Measurements from ENCODE around the gene ADD3.

ADD3 gene

DNA sequence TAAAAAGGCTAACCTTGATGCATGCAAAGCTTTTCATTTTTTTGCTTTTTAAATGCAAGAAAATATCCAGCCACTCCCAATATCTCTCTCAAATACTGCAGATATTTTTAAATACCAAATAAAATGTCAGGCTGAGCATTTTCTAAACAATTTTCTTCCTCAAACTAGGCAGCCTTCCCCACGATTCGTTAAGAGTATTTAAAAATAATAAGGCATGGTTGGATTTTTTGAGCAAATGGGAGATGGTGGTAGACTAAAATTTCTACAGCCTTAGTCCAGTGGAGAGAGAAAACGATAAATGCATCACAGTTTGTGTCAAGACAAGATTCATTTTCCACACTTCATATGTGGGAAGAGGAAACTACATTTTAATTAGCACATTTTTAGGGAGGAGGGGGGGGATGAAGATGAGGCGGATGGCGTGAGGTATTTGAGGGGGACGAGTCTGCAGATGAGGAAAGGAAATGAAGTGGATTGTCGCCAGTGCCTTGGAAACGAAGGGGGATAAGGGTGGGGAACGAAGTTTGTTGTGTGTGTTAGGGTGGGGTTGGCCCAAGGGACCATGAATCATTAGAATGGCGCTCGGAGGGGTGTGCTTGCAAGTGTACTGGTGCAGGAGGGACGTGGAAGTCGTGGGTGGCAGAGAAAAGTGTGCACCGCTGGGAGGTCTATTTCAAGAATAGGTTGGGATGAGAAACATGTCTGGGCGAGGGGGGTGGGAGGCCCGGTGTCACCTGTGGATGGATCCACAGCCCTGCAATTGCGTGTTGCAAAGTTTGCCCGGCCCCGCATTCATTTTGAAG is 1.2 kb upstream of the ADD3 start:
- peak overlapping the region; percentile 79 for H3K4me3 ChIP-seq (ENCODE audit: low read depth, low read length)
- no peaks in the 10 kb centered on the region for H3K36me3 ChIP-seq (ENCODE audit: insufficient read depth, low read length)
- H3K4me1 ChIP-seq (ENCODE audit: control insufficient read depth, insufficient read depth, low read length, unreplicated experiment), result peaks cover 11% of the 10 kb centered on the region
- peak overlapping the region; percentile 26 for H2AFZ ChIP-seq (ENCODE audit: low read length, unreplicated experiment)
- H3K79me2 ChIP-seq (ENCODE audit: control insufficient read depth, insufficient read depth, low read length, unreplicated experiment), result peaks cover 33% of the 10 kb centered on the region
- no peaks in the 10 kb centered on the region for H3K27me3 ChIP-seq (ENCODE audit: insufficient read depth, low read length)
- H3K27ac ChIP-seq (ENCODE audit: low read depth, low read length), result peak overlapping the region; percentile 85

DNA sequence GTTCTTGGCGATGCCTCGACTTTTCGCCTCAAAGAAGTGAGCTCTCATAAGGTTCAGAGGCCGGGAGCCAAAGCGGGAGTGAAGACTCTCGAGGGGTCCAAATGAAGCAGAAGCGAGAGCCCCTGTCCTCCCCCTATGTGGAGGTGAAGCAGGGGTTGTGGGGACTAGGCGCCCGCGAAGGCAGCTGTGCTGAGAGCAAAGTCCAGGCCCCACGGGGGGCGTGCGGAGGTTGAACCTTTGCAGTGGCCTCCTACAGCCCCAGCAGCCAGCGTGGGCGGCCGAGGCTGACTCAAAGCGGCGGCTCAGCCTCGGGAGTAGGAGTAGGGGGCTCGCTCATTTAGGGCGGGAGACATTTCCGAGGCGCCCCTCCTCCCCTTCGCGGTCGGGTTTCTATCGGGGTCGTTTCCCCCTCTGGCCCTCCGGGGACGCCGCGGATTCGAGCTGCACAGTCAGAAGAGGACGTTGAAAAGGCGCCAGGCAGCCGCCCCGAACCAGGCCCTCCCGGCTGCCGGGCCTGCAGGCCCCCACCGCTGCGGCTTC is 553 bp upstream of the ADD3 start:
- H3K27me3 ChIP-seq (ENCODE audit: insufficient read depth, low read length), result no peaks in the 10 kb centered on the region
- peak overlapping the region; percentile 79 for H3K4me3 ChIP-seq (ENCODE audit: low read depth, low read length)
- H3K79me2 ChIP-seq (ENCODE audit: control insufficient read depth, insufficient read depth, low read length, unreplicated experiment), result peaks cover 40% of the 10 kb centered on the region
- no peaks in the 10 kb centered on the region for H3K36me3 ChIP-seq (ENCODE audit: insufficient read depth, low read length)
- H3K27ac ChIP-seq (ENCODE audit: low read depth, low read length), result peak overlapping the region; percentile 85
- peak overlapping the region; percentile 19 for H2AFZ ChIP-seq (ENCODE audit: low read length, unreplicated experiment)
- H3K4me1 ChIP-seq (ENCODE audit: control insufficient read depth, insufficient read depth, low read length, unreplicated experiment), result peaks cover 11% of the 10 kb centered on the region

DNA sequence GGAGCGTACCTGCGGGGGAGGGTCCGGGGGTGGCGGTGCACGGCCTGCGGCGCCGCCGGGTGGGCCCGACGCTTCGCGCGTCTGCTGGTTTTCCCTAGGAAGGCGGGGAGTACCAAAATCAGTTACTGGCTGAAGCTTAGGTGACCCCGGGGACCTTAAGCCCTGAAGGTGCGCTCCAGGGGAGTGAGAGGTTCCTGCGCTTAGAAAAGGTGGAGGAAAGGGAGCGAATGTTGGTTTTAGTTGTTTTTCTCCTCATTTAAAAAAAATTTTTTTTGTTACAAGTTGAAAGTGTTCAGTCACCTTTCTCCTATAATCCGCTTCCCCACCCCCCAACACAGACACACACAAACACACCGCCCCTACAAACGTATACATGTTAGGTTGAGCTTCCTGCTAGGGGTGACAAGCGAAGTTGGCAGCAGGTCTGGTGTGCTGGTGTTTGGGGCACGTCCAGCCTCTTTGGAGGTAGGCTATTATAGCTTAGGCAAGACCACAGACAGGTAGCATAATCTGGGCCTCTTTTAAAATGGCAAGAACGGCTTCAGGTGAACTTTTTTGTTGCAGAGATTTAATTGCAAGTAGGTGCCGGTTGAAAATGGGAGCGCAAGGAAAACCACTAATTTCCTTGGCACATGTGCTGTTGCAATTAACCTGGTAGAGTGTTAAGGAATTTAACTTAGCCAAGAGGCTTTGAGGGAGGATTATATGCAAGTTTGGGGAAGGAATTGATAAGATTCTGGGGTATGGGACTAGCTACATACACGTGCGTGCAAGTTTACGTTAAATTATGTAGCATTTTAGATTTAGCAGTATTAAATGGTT is 945 bp downstream of the ADD3 start:
- Histone ChIP-seq H3K4me3 (ENCODE audit: low read depth, low read length) (peak overlapping the region; percentile 79), H3K36me3 (ENCODE audit: insufficient read depth, low read length) (no peaks in the 10 kb centered on the region), H3K27ac (ENCODE audit: low read depth, low read length) (peak overlapping the region; percentile 35; the same call in 1 of the 2 replicates), H3K27me3 (ENCODE audit: insufficient read depth, low read length) (no peaks in the 10 kb centered on the region), H3K79me2 (ENCODE audit: control insufficient read depth, insufficient read depth, low read length, unreplicated experiment) (peaks cover 55% of the 10 kb centered on the region), H3K4me1 (ENCODE audit: control insufficient read depth, insufficient read depth, low read length, unreplicated experiment) (peaks cover 16% of the 10 kb centered on the region), H2AFZ (ENCODE audit: low read length, unreplicated experiment) (peak overlapping the region; percentile 26)

GRCh38 chr10:110009736-110010475 is 2.1 kb downstream of the ADD3 start:
- Histone ChIP-seq H3K27me3 (ENCODE audit: insufficient read depth, low read length) (no peaks in the 10 kb centered on the region), H3K36me3 (ENCODE audit: insufficient read depth, low read length) (no peaks in the 10 kb centered on the region), H3K79me2 (ENCODE audit: control insufficient read depth, insufficient read depth, low read length, unreplicated experiment) (peaks cover 66% of the 10 kb centered on the region), H3K27ac (ENCODE audit: low read depth, low read length) (no peak overlapping the region), H2AFZ (ENCODE audit: low read length, unreplicated experiment) (no peak overlapping the region), H3K4me3 (ENCODE audit: low read depth, low read length) (peak overlapping the region; percentile 79), H3K4me1 (ENCODE audit: control insufficient read depth, insufficient read depth, low read length, unreplicated experiment) (peaks cover 23% of the 10 kb centered on the region)

DNA sequence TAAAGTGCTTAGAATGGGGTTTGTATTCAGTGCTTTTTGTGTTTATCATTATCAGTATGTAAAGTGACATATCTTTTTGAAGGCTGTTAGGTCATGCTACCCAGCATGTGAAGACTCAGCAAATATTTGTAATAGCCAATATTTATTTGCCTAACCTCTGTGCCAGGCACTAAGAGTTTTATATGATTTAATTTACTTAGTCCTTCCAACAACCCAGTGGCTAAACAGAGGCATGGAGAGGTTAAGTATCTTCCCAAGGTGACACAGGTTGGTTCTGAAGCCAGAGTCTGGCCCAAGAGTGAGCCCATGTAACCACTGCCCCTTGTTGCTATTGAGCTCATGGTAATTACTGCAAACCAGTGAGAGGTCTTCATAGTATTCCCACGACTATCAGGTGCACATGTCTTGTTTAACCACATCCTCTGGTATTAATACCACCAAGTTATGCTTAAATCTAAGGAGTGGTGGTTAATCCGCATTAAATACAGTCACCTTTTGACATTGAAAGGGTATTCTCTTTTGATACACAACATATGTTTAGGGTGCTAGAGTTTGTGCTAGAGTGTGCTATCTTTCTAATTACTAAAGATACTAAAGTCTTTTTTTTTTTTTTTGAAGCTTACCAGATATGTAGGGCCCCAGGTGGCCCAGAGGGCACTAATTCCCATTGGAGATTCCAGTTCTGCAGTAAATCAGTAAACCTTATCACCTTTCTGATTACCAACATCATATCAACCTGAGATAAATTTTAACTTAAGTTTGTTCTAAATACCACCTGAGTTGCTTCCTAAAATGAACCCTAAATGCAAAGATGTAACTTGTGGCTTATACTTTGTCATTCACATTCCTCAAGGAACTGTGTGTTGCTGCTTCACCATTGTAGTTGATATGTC is 2.9 kb downstream of the ADD3 start:
- Histone ChIP-seq H3K36me3 (ENCODE audit: insufficient read depth, low read length) (no peaks in the 10 kb centered on the region), H3K4me1 (ENCODE audit: control insufficient read depth, insufficient read depth, low read length, unreplicated experiment) (peaks cover 23% of the 10 kb centered on the region), H3K4me3 (ENCODE audit: low read depth, low read length) (peak overlapping the region; percentile 79), H3K79me2 (ENCODE audit: control insufficient read depth, insufficient read depth, low read length, unreplicated experiment) (peaks cover 73% of the 10 kb centered on the region), H3K27me3 (ENCODE audit: insufficient read depth, low read length) (no peaks in the 10 kb centered on the region), H3K27ac (ENCODE audit: low read depth, low read length) (no peak overlapping the region), H2AFZ (ENCODE audit: low read length, unreplicated experiment) (no peak overlapping the region)

DNA sequence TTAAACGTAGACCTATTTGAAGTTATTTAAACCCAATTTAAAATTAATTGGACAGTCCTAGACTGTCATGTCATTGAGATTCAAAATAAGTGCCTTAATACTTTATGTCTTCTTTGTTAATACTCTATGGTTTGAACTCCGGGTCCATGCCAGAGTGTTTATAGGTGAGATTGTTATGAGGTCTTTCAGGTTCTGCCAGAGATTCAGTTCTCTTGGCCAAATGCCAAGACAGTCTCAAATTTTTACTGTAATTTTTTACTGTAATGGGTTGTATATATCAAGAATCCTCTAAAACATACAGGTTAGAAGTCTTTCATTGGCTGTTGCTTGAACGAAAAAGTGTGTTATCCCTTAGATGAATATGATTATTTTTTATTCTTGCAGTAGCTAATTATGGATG is 3.9 kb downstream of the ADD3 start:
- Histone ChIP-seq H3K36me3 (ENCODE audit: insufficient read depth, low read length) (no peaks in the 10 kb centered on the region), H3K4me3 (ENCODE audit: low read depth, low read length) (no peak overlapping the region), H3K27ac (ENCODE audit: low read depth, low read length) (no peak overlapping the region), H3K27me3 (ENCODE audit: insufficient read depth, low read length) (no peaks in the 10 kb centered on the region), H3K79me2 (ENCODE audit: control insufficient read depth, insufficient read depth, low read length, unreplicated experiment) (peaks cover 83% of the 10 kb centered on the region), H2AFZ (ENCODE audit: low read length, unreplicated experiment) (no peak overlapping the region), H3K4me1 (ENCODE audit: control insufficient read depth, insufficient read depth, low read length, unreplicated experiment) (peaks cover 23% of the 10 kb centered on the region)

- Histone ChIP-seq H3K36me3 (ENCODE audit: insufficient read depth, low read length) (no peaks in the 10 kb centered on the region), H2AFZ (ENCODE audit: low read length, unreplicated experiment) (no peak overlapping the region), H3K4me1 (ENCODE audit: control insufficient read depth, insufficient read depth, low read length, unreplicated experiment) (peaks cover 27% of the 10 kb centered on the region), H3K4me3 (ENCODE audit: low read depth, low read length) (no peak overlapping the region), H3K27ac (ENCODE audit: low read depth, low read length) (peak overlapping the region; percentile 25), H3K27me3 (ENCODE audit: insufficient read depth, low read length) (no peaks in the 10 kb centered on the region), H3K79me2 (ENCODE audit: control insufficient read depth, insufficient read depth, low read length, unreplicated experiment) (peaks cover 94% of the 10 kb centered on the region)
These were observed 6.0 kb downstream of the ADD3 start for GRCh38 chr10:110013630-110014293.

DNA sequence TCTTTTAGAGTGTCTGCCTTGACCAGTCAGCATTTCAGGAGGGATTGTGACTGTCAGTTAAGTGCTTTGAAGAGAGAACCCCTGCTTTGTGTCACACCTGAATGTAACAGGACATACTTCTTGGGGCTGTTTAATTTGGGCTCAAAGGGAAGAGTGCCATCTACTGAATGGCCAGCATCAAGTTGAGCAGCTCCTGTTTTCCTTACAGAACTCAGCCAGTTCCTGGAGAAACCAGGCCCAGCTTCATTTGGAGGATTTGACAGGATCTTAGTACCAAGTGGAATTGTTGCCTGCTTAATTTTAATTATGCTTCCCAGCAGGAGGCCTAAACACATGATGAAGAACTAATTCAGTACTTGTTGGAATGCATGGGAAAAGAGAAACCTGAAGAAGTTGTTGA is 8.3 kb downstream of the ADD3 start:
- Histone ChIP-seq H3K27me3 (ENCODE audit: insufficient read depth, low read length) (no peaks in the 10 kb centered on the region), H2AFZ (ENCODE audit: low read length, unreplicated experiment) (no peak overlapping the region), H3K4me3 (ENCODE audit: low read depth, low read length) (no peak overlapping the region), H3K36me3 (ENCODE audit: insufficient read depth, low read length) (no peaks in the 10 kb centered on the region), H3K4me1 (ENCODE audit: control insufficient read depth, insufficient read depth, low read length, unreplicated experiment) (peaks cover 16% of the 10 kb centered on the region), H3K27ac (ENCODE audit: low read depth, low read length) (no peak overlapping the region), H3K79me2 (ENCODE audit: control insufficient read depth, insufficient read depth, low read length, unreplicated experiment) (peaks cover 91% of the 10 kb centered on the region)

DNA sequence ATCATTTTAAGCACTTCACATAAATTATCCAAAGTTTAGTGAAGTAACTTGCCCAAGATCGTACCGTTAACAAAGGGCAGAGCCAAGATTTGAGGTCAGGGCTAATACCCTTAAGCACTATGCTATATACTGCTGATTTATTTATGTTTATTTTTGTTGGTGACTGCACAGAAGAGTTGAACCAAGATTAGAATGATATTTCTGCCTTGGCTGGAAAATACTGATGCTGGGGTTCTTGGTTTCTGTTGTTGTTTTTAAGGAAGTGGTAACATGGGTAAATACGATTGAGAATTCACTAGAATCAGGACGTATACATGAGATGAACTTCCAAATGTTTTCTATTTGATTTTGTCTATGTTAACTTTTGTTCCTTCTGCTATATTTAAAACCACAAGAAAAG is 9.3 kb downstream of the ADD3 start:
- Histone ChIP-seq H3K36me3 (ENCODE audit: insufficient read depth, low read length) (no peaks in the 10 kb centered on the region), H3K27ac (ENCODE audit: low read depth, low read length) (no peak overlapping the region), H3K27me3 (ENCODE audit: insufficient read depth, low read length) (no peaks in the 10 kb centered on the region), H2AFZ (ENCODE audit: low read length, unreplicated experiment) (no peak overlapping the region), H3K4me1 (ENCODE audit: control insufficient read depth, insufficient read depth, low read length, unreplicated experiment) (peaks cover 16% of the 10 kb centered on the region), H3K79me2 (ENCODE audit: control insufficient read depth, insufficient read depth, low read length, unreplicated experiment) (peaks cover 93% of the 10 kb centered on the region), H3K4me3 (ENCODE audit: low read depth, low read length) (no peak overlapping the region)
